GM19324 (cell line): Measurements from ENCODE around the gene ZGPAT.
"Not testable (repeated sequence)": the region's sequence is repeated elsewhere in the genome, so short reads cannot be mapped to it uniquely, and the experiment has no call there.

ENCODE experiments used
- ATAC-seq: cut with Tn5 transposase; IDR thresholded peaks from one replicate; pipeline ENCODE4 v1.9.1; 2021; ENCODE audit warnings: mild to moderate bottlenecking, moderate library complexity; ENCODE audit not compliant: unreplicated experiment, low FRiP score

The ZGPAT gene

DNA sequence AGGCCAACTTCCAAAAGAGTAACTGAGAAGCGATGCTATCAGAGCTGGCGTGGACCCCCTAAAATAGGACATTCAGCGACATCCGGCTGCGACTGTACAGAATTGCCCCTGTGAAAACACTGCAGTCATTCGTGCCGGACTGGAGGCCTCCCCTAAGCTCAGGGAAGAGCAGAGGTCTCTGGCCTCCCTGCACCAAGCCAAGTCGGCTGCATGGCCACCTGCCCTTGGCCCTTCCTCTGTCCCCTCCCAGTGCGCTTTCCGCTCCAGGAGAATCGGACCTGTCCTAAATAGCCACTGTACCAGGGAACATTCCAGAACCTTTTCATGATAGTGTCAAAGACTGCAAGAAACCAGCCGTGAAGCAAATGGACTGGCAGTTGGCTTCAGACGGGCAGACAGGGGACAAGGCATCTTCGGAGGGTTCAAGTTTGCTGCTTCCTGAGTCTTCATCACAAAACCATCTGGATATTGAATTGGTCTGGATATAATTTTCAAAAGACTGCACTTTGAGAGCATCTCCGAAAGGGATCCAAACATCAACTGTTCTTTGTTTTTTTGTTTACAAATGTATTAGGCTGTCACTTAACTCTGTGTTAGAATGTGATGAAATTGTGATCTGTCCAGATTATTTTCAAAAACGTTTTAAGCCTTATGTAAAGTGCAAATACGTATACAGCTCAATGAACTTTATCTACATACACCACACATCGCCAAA is 48.3 kb downstream of the ZGPAT start:
- ATAC-seq: no peak

- no peak for ATAC-seq
These were observed 48.8 kb downstream of the ZGPAT start for GRCh38 chr20:63756648-63756991.

- no peak for ATAC-seq
These were observed 50.3 kb downstream of the ZGPAT start for GRCh38 chr20:63758152-63758551.

DNA sequence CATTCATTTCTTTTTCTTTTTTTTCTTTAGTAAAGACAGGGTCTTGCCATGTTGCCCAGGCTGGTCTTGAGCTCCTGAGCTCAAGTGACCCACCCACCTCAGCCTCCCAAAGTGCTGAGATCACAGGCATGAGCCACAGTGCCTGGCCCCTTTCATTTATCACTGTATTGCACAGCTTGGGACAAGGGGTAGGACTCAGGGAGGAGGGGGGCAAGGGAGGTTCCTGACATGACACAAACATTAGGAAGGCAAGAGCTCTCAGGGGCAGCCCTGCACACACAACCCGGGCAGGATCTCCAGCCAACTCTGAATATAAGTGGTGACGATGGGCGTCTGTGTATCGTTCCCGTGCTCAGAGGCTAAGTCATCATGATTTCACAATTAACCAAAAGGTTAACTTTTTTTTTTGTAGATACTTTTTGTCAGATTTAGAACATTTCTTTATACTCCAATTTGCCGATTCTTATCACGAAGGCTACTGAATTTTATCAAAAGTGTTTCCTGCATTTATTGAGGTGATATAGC is 51.6 kb downstream of the ZGPAT start:
- no peak for ATAC-seq

DNA sequence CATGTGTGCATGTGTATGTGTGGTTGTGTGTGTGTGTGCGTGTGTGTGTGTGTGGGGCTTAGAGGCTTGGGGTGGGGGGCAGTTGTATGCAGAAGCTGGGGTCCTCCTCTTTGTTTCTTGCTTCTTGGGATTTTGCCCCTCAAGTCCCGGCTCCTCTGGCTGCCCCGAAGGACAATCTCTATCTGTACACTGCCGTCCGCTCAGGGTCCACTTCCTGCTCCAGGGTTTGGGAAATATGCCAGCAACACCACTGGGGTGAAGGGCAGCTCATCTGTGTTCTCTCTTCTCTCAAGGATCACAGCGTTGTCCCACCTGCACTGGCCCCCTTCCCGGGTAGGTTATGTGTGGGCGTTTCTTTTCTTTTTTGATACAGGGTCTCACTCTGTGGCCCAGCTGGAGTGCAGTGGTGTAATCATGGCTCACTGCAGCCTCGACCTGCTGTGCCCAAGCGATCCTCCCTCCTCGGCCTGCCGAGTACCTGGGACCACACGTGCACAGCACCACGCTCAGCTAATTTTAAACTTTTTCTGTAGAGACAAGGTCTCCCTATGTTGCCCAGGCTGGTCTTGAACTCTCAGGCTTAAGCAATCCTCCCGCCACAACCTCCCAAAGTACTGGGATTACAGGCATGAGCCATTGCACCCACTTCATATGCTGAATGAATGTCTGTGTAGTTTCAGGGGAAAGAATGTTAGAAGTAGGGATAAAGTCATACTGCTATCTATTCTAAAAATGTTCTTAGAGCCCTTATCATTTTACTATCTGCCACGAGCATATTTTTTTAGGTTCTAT is 57.4 kb downstream of the ZGPAT start:
- no peak for ATAC-seq

DNA sequence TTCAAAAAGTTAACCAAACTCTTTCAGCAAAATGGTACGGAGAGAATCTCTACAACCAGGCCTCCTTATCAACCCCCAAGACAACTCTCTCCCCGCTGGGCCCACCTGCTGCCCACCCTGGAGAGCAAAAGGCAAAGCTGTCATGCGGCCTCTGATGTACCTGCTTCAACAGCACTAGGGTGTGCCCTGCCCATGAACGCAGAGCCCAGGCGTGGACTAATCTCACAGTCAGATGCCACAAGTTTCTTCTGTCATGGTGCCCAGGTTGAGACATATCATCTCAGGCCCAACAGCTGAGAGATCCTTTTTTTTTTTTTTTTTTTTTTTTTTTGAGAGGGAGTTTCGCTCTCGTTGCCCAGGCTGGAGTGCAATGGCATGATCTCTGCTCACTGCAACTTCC is 58.1 kb downstream of the ZGPAT start:
- no peak for ATAC-seq

DNA sequence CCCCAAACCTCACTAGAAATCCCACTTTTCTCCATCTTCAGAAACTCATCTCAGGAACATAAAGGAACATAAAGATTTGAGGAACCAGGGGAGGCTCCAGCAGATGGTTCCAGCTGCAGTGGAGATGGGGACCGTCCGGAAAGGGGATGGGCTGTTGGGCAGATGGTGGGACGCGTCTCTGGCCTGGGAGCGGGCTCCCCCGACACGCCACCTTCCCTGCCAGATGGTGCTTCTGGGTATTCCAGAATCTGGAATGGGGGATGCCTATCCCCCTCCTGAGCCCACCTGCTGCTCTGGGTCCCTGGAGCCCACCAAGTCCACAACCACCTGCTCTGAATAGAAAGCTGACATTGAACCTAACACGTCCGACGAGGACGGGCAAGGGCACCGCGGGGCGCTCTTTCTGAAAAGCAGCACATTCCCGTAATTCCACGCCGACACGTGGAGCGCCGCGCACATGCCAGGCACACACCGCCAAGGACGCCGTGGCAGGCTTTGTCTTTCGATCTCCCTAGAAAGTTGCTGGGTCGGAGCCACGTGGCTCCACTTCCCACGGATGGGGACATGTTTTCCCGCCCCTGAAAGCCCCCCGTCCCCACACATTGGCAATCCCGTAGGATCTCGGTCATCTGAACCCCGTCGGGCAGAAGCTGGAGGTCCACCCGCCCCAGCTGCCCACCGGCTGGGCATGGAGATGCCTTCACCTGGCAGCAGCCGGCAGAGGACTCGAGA is 59.0 kb downstream of the ZGPAT start:
- no peak for ATAC-seq

DNA sequence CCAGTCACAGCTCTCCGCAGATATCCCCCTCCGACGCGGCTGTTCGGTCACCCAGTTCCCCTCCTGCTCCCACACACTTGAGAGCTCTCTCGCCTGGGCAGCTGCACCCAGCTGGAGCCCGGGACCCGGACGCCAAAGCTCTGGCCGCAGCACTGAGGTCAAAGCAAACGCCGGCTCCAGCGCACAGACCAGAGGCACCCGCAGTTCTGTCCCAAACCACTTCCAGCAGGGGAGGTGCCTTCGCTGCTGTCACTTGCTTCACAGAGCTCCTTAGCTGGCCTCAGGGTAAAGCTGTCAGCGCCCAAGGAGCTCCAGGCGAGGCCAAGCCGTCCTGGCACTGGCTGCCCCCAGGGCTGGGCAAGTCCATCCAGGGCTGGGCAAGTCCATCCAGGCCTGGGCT is 59.6 kb downstream of the ZGPAT start:
- ATAC-seq: no peak

- no peak for ATAC-seq
These were observed 60.0 kb downstream of the ZGPAT start for GRCh38 chr20:63767886-63768285.

GRCh38 chr20:63768591-63769515 is 61.0 kb downstream of the ZGPAT start:
- ATAC-seq: no peak

- no peak for ATAC-seq
These were observed 62.1 kb downstream of the ZGPAT start for GRCh38 chr20:63769891-63770474.

GRCh38 chr20:63771046-63771707 is 63.3 kb downstream of the ZGPAT start:
- ATAC-seq: no peak

- ATAC-seq: no peak
These were observed 65.1 kb downstream of the ZGPAT start for GRCh38 chr20:63772781-63773518.

- no peak for ATAC-seq
These were observed 65.9 kb downstream of the ZGPAT start for GRCh38 chr20:63773571-63774241.

DNA sequence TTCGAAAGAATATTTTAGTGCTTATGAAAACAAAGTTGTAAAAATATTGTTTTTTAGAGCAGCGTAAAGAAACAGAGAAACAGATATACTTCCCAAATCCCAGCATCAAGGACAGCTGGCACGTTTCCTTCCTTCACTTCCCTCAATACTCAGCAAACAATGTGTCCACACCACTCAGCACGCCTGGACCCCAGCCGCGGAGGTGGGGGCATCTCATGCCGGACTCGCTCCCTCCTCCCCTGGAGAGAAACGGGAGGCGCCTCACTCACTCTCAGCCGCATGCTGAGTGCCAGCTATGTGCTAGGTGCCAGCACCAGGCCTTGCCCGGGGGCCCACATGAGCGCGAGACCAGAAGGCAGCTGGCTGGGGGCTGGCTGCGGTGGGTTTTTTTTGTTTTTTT is 66.5 kb downstream of the ZGPAT start:
- no peak for ATAC-seq

DNA sequence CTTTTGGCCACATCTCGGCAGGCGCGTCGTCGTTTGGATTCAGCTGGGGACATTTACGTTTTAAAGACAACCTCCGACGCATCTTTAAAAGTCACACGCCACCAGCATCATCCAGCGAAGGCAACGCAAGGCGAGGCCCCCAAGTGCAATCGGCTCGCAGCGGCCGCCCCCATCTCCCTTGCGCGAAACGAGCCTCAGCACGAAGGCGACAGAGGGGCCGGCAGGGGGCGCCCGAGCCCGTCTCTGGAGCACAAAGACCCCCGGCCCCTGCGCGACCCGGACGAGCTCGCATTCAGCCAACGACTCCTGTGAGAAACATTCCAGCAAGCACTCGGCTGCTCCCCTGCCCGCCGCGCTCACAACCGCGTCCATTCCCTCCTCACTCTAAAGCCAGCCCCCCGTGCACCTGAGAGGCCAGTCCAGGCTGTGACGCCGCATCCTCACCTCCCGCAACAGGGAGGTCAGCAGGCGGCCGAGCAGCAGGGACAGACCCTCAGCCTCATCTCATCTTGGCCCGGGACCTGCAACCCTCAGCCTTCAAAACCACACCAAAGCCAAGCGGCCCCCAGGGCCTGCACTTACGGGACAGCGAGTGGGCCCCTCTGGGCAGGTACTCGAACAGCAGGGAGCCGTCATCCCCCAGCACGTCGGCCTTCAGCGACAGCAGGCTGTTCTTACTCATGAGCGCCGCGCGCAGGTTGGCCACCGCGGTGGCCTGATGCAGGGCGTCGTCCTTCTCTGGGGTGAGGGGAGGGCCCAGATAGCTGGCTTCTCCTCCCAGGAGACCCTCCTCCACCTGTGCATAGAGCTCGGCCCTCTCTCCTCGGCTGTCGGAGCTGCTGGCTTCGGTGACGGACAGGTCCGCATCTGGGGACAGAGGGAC is 67.5 kb downstream of the ZGPAT start:
- ATAC-seq: no peak

GRCh38 chr20:63776875-63777274 is 69.0 kb downstream of the ZGPAT start:
- not testable (repeated sequence) for ATAC-seq
